Ectodermal cell (in vitro differentiated cells): ENCODE results near the gene ANXA1.

Experiments
- H3K27ac ChIP-seq: 2 replicates; pipeline ENCODE4 v1.7.0; 2013; ENCODE audit warnings: mild to moderate bottlenecking, low read depth, low read length; ENCODE audit not compliant: insufficient read depth, poor library complexity, severe bottlenecking
- H3K27me3 ChIP-seq: 2 replicates; pipeline ENCODE4 v1.7.0; 2013; ENCODE audit warnings: mild to moderate bottlenecking, low read length; ENCODE audit not compliant: insufficient read depth, control insufficient read depth, poor library complexity, severe bottlenecking
- H3K36me3 ChIP-seq: one replicate; pipeline ENCODE4 v1.7.0; 2013; ENCODE audit warnings: low read length; ENCODE audit not compliant: control insufficient read depth, insufficient read depth
- H3K4me1 ChIP-seq: one replicate; pipeline ENCODE4 v1.7.0; 2013; ENCODE audit warnings: low read length; ENCODE audit not compliant: control insufficient read depth, insufficient read depth
- H3K4me3 ChIP-seq: 2 replicates; pipeline ENCODE4 v1.7.0; 2013; ENCODE audit warnings: low read depth, low read length, control low read depth; ENCODE audit not compliant: insufficient read depth
- H3K9me3 ChIP-seq: 2 replicates; pipeline ENCODE4 v1.7.0; 2013; ENCODE audit warnings: mild to moderate bottlenecking, low read length, moderate library complexity; ENCODE audit not compliant: control insufficient read depth
- WGBS, 2 experiments: methylation state at CpG; one replicate each; pipeline ENCODE4 v1.1.7; 2013; ENCODE audit warnings: missing lambda C conversion rate in 2 of 2; 5-methylcytosine and 5-hydroxymethylcytosine counted together

ANXA1 gene

GRCh38 chr9:73121375-73121935, 30.2 kb upstream of the ANXA1 start:
- no peaks in the 10 kb centered on the region for H3K36me3 ChIP-seq
- H3K27me3 ChIP-seq: no peaks in the 10 kb centered on the region
- H3K9me3 ChIP-seq: no peaks in the 10 kb centered on the region
- WGBS, 2 experiments: 75 to 80% methylated on average over 1 of the region's 1 CpG
- H3K4me1 ChIP-seq: no peaks in the 10 kb centered on the region
- H3K27ac ChIP-seq: no peak overlapping the region
- no peak overlapping the region for H3K4me3 ChIP-seq

DNA sequence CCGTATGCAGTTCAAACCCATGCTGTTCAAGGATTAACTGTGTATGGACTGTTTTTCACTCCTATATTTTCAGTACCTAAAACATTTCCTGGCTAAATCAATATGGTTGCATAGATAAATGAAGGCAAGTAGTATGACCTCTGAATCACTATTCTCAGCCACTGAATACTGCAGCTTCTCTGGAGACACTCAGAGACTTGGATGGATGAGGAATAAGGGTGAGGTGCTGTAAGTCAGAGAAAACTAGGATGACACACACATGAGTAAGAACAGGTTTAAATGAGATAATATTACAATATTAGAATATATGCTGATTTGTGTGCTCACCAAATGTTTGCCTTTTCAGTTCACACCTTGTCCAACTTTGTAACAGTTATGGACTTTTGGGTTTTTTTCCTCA, 26.0 kb upstream of the ANXA1 start:
- Histone ChIP-seq H3K36me3 (no peaks in the 10 kb centered on the region), H3K4me1 (no peaks in the 10 kb centered on the region), H3K4me3 (no peak overlapping the region), H3K27me3 (no peaks in the 10 kb centered on the region), H3K9me3 (no peaks in the 10 kb centered on the region), H3K27ac (no peak overlapping the region)
- WGBS, 2 experiments: 73% methylated on average over 1 of the region's 1 CpG; no CpG with 5 or more reads in 1 of the 2 experiments

DNA sequence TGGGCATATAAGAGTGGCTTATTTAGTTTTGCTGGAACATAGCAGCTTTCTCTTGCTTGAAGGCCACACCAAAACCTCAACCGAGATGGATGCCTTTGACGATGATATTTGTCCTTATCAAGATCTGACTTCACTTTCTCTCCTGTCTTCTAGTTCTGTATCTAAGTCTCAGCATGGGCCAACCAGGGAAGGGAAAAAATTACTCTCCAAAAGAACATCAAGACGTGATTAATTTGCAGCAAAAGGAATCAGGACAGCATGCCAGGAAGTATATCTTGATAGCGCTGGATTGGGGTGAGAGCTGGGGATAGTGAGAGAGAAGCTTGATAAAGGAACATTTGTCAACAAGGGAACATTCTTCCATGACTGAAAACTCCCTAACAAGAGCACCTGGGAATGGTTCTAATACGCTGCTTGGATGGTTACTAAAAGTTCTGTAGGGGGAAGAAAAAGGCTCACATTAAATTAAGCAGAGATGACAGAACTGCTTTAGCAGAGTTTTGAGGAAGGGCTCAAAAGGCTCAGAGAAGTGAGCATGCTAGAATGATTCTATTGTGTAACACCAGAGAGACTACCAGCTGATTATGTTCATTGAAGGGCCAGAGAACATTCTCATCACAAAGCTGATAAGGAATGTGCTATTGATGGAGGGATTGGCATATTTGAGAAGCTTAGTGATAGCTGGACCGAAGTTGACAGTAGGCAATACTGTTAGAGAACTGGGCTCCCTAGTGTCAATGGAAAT, 21.6 kb upstream of the ANXA1 start:
- H3K9me3 ChIP-seq: no peaks in the 10 kb centered on the region
- peaks cover 3% of the 10 kb centered on the region for H3K4me1 ChIP-seq
- no peaks in the 10 kb centered on the region for H3K27me3 ChIP-seq
- H3K4me3 ChIP-seq: no peak overlapping the region
- no peaks in the 10 kb centered on the region for H3K36me3 ChIP-seq
- H3K27ac ChIP-seq: no peak overlapping the region
- 87 to 96% methylated on average over 6 of the region's 6 CpGs for WGBS, 2 experiments

DNA sequence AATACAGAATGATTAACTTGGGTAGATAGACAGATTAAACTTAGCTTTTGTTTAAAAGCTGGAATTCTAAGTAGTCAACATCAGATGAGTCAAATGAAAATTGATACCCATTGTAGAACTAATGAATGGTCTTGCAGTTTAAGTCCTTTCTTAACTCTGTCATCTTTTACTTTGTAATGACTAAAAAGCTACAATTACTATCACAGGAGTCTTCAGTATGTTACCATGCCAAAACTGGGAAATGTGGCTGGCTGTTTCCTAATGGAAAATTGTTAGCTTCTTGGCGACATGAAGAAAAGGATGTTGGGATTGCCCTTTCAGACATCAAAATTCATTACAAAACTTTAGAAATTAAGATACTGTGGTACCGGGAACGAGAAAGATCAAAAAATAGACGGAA, 20.2 kb upstream of the ANXA1 start:
- H3K9me3 ChIP-seq: no peaks in the 10 kb centered on the region
- H3K4me3 ChIP-seq: no peak overlapping the region
- 80% methylated on average over 2 of the region's 4 CpGs; no CpG with 5 or more reads in 1 of the 2 experiments for WGBS, 2 experiments
- H3K36me3 ChIP-seq: no peaks in the 10 kb centered on the region
- H3K4me1 ChIP-seq: peaks cover 3% of the 10 kb centered on the region
- H3K27ac ChIP-seq: no peak overlapping the region
- no peaks in the 10 kb centered on the region for H3K27me3 ChIP-seq

DNA sequence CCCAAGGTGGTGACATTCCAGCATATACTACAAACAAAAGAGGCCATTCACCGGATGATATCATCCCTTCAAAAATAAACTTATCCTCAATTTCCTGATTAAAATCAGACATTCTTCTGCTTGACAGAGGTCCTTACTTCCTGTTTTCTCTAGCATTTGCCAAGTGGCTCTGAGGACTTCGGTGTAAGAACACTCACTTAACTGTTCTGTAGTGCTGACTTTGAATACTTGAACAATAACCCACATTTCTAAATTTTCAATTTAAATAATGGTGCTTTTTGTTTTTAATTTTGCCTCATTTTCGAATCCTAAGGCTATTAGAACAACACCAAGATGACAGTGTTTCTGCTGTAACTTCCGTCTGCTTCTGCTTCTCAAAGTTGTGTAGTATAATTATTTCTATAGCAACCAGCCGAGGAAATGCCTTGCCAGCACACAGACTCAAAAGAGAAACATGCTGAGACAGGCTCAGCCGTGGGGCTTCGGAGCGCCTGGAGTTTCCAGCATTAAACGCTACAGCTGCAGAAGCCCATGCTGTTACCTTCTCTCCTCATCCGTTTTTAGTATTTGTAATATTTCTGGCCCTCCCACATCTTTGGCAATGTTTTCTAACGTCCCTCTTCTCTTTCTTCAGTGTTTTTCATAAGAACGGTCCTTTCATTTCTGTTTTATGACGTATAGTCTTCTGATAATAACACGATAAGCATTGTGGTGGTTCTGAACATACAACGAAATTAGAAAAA, 19.5 kb upstream of the ANXA1 start:
- 29 to 53% methylated on average over 12 to 15 of the region's 15 CpGs for WGBS, 2 experiments
- no peaks in the 10 kb centered on the region for H3K36me3 ChIP-seq
- H3K4me1 ChIP-seq: peaks cover 3% of the 10 kb centered on the region
- H3K9me3 ChIP-seq: no peaks in the 10 kb centered on the region
- H3K27ac ChIP-seq: peak overlapping the region; percentile 56
- no peak overlapping the region for H3K4me3 ChIP-seq
- no peaks in the 10 kb centered on the region for H3K27me3 ChIP-seq

GRCh38 chr9:73133022-73133651, 18.5 kb upstream of the ANXA1 start:
- no peak overlapping the region for H3K4me3 ChIP-seq
- H3K27ac ChIP-seq: no peak overlapping the region
- 87 to 97% methylated on average over 3 of the region's 3 CpGs for WGBS, 2 experiments
- peaks cover 3% of the 10 kb centered on the region for H3K4me1 ChIP-seq
- H3K27me3 ChIP-seq: no peaks in the 10 kb centered on the region
- no peaks in the 10 kb centered on the region for H3K36me3 ChIP-seq
- H3K9me3 ChIP-seq: no peaks in the 10 kb centered on the region

DNA sequence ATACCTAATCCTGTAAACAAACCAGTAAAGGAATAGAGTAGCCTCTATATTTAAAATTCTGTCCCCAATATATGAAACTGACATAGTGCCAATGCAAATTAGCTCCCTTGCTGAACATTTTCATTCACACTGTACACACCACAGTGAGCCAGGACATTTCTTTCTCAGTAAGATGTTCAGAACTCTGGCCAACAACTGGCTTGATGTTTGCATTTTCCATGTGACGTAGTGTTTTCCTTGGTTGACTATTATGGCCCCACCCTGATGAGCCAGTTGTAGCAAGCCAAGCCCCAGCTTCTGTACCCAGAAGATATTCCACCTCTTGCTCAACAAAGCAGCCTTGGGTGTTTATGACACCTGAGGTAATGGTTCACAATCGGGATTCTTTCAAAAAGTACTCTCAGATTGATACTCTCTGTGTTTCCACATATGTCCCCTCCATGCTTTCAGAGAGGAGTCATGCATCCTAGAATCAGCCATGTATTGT, 17.7 kb upstream of the ANXA1 start:
- no peaks in the 10 kb centered on the region for H3K36me3 ChIP-seq
- 95 to 98% methylated on average over 2 of the region's 2 CpGs for WGBS, 2 experiments
- peaks cover 3% of the 10 kb centered on the region for H3K4me1 ChIP-seq
- H3K27ac ChIP-seq: no peak overlapping the region
- H3K27me3 ChIP-seq: no peaks in the 10 kb centered on the region
- H3K4me3 ChIP-seq: no peak overlapping the region
- no peaks in the 10 kb centered on the region for H3K9me3 ChIP-seq

DNA sequence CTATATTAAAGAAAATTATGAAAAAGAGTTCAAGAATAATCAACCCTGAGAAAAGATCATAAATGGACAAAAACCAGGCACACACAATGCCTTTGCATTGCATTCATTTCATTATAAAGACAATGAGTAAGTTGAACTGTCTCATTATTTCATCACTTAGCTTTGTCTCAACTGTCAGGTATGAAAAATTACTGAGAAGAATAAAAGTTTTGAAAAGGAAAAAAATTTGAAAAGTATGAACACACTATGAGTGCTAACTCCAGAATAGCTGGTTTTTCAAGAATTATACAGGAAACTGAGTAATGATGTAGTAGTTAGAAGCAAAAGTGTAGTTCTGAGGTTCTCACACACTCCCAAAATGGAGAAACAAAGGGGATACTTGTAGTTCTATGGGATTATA, 16.3 kb upstream of the ANXA1 start:
- Histone ChIP-seq H3K27me3 (no peaks in the 10 kb centered on the region), H3K27ac (no peak overlapping the region), H3K4me1 (peaks cover 3% of the 10 kb centered on the region), H3K36me3 (no peaks in the 10 kb centered on the region), H3K4me3 (no peak overlapping the region), H3K9me3 (no peaks in the 10 kb centered on the region)

GRCh38 chr9:73137286-73137899, 14.3 kb upstream of the ANXA1 start:
- Histone ChIP-seq H3K36me3 (no peaks in the 10 kb centered on the region), H3K27me3 (no peaks in the 10 kb centered on the region), H3K27ac (no peak overlapping the region), H3K4me3 (no peak overlapping the region), H3K9me3 (no peaks in the 10 kb centered on the region), H3K4me1 (peaks cover 2% of the 10 kb centered on the region)
- WGBS, 2 experiments: 87 to 92% methylated on average over 4 of the region's 4 CpGs
